HG03108 (cell line): ENCODE data around the gene MIA2.
"Not testable (repeated sequence)": the region's sequence is repeated elsewhere in the genome, so short reads cannot be mapped to it uniquely, and the experiment has no call there.

ENCODE experiments used
- ATAC-seq: cut with Tn5 transposase; IDR thresholded peaks from one replicate; pipeline ENCODE4 v1.9.1; 2021; ENCODE audit warnings: moderate library complexity; ENCODE audit not compliant: unreplicated experiment

Gene MIA2

DNA sequence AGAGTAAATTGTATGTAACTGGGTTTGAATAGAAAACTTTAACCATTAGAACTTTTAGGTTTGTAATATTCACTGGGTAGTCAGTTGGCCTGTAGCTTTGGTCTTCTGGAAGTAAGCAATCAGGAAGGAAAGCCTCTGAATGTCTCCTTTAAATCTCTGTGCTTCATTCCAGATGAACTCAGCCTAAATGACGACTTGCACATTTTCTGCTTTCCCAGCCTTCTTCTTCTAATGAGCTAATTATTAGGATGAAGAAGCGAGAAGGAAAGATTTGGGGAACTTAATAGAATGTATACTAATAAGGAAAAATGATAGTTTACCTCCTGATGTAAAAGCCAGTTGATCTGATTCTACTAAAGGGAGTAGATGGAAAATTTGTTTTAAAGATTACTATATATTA, 90.4 kb downstream of the MIA2 start:
- no peak for ATAC-seq

DNA sequence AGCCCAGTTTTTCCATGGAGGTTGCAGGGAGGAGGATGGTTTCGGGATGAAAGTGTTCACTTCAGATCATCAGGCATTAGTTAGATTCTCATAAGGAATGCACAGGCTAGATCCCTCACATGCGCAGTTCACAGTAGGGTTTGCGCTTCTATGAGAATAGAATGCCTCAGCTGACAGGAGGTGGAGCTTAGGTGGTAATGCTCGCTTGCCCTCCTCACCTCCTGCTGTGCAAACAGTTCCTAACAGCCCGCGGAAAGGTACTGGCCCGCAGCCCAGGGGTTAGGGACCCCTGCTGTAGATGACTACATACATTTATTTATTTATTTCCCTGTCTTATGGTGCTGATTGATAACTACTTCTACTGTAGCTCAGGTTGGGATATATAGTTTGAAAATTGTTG, 105.3 kb downstream of the MIA2 start:
- ATAC-seq = no peak

DNA sequence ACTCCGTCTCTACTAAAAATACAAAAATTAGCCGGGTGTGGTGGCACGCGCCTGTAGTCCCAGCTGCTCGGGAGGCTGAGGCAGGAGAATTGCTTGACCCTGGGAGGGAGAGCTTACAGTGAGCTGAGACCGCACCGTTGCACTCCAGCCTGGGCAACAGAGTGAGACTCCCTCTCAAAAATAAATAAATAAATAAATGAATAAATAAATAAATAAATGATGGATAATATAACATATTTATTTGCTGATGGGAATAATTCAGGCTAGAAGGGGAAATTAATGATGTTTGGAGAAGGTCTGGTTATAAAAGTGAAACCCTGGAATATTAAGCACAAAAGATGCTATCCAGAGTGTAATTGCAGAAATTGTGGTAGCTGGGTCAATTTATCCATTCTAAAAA, 107.4 kb downstream of the MIA2 start:
- not testable (repeated sequence) for ATAC-seq

DNA sequence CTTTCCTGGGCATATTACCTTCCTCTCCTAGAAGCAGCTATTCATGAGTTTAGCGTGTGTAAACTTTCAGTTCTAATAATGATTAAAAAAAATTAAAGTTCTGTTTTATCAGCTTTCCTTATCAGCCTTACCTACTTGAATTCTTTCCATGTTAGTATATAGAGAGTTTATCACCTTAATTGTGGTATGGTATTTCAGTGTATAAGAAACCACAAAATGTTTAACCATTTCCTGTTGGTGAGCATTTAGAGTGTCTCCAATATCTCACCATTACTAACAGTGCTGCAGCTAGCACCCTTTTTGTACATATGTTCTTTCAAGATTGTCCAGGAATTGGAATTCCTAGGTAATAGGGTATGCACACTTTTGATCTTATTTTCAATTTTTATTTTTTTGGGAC, 109.1 kb downstream of the MIA2 start:
- no peak for ATAC-seq

DNA sequence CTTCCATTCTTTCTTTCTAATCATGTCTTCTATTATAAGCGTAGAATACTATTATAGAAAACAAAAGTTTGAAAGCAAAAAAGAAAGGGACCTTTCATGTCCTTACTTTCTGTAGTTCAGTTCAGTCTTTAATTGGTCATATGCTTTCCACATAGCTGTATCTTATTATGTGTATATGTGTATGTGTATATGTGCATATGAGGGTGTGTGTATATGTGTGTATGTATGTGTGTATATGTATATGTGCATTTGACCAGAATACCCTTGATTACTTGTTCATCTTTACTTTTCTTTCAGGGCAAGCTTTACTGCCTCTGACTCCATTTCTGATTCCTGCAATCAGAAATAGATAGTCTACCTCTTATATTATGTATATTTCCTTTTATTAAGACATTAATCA, 109.9 kb downstream of the MIA2 start:
- no peak for ATAC-seq

DNA sequence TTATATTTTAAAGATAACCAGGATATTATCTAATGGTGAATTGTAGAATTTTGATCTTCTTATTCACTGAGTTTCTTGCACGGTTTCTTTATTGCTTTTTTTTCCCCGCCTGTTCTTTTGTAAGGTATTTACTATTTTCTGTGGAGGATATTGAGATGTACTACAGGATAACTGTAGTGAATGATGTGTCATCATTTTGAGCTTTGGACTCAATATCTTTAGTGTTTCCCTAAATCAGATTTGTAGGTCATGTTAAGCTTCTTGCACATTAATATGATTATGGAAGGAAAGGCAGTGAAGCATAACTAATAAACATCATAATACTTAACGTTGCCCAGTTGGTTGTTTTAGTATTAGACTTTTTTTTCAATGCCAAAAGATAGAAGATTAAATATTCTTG, 117.2 kb downstream of the MIA2 start:
- ATAC-seq = no peak

DNA sequence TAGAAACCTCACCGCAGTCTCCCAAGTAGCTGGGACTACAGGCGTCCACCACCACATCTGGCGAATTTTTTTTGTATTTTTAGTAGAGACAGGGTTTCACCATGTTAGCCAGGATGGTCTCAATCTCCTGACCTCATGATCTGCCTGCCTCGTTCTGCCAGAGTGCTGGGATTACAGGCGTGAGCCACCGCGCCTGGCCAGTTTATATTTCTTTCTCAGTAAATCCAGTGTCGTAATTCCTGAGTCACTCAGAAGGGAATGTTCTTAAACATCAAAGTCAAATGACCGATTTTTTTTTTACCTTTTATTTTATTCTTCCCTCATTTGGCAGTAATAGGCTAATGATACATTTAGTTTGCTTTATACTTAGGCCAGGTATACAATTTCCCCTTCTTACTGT, 118.0 kb downstream of the MIA2 start:
- no peak for ATAC-seq

DNA sequence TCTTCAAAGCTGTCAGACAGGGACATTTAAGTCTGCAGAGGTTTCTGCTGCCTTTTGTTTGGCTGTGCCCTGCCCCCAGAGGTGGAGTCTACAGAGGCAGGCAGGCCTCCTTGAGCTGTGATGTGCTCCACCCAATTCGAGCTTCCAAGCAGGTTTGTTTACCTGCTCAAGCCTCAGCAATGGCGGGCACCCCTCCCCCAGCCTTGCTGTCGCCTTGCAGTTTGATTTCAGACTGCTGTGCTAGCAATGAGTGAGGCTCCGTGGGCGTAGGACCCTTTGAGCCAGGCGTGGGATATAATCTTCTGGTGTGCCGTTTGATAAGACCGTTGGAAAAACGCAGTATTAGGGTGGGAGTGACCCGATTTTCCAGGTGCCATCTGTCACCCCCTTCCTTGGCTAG, 125.4 kb downstream of the MIA2 start:
- not testable (repeated sequence) for ATAC-seq

DNA sequence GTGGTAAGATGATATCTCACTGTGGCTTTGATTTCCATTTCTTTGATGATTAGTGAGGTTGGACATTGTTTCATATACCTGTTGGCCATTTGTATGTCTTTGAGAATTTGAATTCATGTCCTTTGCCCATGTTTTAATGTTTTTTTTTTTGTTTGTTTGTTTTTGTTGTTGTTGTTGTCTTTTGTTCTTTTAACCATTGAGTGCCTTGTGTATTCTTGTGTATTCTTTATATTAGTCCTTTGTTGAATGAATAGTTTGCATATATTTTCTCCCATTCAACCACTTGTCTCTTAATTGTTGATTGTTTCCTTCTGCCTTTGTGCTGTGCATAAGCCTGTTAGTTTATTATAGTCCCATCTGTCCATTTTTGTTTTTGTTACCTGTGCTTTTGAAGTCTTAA, 126.6 kb downstream of the MIA2 start:
- ATAC-seq = no peak

DNA sequence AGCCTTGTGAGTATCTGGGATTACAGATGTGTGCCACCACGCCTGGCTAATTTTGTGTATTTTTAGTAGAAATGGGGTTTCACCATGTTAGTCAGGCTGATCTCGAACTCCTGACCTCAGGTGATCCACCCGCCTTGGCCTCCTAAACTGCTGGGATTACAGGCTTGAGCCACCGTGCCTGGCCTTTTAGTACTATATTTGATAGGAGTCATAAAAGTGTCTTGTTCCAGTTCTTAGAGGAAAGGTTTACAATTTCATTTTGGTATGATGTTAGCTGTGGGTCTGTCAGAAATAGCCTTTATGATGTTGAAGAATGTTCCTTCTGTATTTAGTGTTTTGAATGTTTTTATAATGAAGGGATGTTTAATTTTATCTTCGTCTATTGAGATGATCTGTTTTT, 127.8 kb downstream of the MIA2 start:
- not testable (repeated sequence) for ATAC-seq

DNA sequence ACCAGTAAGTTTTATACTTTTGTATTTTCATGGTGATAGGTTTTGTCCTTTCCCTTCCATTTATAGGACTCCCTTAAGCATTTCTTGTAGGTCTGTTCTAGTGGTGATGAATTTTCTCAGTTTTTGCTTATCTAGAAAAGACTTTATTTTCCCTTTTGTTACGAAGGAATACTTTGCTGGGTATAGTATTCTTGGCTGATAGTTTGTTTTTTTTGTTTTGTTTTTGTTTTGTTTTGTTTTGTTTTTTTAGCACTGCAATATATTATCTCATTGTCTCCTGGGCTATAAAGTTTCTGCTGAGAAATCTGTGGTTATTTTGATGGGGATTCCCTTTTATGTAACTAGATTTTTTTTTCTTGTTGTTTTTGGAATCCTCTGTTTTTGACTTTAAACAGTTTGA, 130.8 kb downstream of the MIA2 start:
- ATAC-seq = no peak

DNA sequence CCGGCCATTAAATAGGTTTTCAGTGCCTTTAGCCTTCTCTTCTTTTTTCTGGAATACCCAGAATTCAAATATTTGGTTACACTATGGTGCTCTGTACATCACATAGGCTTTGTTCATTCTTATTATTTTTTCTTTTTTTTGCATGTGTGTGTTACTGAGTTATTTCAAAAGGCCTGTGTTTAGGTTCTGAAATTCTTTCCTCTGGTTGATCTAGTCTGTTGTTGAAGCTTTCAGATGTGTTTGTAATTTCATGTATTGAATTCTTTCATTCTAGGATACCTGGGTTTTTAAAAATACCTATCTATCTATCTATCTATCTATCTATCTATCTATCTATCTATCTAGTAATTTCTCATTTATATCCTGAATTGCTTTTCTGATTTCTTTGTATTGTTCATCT, 131.6 kb downstream of the MIA2 start:
- ATAC-seq = no peak

DNA sequence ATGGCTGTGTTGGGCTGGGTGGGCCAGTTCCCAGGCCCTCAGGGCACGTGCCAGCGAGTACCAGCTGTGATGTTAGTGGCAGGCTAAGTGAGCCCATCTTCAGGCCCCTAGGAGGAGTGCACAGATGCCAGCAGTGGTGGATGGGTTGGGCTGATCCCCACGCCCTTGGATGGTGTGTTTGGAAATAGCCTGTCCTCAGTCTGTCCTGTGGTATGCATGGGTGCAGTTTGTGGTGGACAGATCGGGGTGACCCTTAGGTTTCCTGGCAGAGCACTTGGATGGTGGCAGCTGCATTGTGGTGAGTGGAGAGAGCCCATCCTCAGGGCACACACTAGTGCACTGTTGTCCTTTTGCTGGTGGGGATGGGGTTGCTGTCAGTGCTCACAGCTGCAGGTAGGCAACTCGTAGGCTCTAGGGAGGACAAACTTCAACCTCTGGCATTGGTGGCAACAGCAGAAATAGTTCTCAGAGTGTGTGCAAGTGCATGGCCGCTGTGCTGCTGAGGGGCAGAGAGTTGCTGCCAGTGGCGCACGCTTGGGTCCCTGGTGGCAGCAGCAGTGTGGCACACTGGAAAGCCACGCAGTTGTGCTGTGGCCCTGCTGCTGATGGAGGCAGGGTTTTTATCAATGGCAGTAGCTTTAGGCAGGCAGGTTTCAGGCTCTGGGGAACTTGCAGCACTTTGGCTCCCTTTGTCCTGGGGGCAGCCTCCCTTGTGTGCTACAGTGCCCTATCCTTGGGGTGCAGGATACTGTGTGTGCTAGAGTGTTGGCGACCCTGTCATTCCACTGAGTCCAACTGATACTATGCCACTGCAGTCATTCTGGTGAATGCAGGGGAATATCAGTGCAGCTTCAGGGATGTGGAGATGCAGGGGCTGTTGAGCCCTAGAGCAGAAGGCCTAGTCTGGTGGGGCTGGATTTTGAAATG, 133.0 kb downstream of the MIA2 start:
- ATAC-seq = no peak

DNA sequence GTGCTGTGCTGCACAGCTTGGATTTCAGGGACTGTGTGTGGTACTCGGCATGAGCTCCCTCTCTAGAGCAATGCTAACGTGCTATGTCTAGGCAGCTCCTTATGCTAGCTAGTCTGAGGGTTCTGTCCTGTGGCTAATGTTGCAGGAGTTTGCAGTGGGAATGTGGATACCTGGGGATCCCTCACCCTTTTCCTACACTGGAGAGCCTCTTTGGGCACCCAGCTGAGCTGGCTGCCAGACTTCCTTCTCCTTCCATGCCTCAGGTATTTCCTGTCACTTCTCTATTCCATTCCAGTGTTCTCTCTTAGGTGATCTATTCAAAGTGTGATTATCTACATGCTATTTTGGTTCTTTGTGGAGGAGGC, 133.7 kb downstream of the MIA2 start:
- ATAC-seq = no peak

DNA sequence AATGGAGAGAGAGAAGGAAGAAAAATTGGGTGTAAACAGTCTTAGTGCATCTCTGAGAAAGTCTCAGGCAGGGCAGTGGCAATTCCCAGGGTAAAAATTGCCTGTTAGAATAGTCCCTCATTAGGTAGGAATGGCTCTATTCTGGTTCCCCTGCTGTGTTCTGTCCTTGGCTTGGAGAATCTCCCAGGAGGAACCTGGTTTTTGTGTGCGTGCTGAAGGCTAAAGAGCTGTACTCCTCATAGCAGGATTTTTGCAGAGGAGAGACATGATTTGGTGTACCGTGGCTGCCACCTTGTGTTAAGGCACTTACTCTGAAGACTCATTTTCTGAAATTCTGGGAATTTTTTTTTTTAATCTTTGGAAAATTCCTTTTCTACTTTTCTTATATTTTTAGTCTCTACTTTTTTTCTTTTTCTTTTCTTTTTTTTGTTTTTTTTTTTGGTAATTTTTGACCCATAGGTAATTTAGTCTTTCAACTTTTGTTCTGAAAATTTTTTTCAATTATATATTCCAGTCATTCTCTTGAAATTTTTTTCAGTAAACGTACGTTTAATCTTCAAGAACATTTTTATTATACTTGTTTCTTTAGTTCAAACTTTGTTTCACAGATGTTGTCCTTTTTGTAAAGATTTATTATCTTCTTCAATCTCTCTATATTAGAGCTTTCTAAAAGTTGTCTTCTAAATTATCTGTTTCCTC, 134.7 kb downstream of the MIA2 start:
- no peak for ATAC-seq

DNA sequence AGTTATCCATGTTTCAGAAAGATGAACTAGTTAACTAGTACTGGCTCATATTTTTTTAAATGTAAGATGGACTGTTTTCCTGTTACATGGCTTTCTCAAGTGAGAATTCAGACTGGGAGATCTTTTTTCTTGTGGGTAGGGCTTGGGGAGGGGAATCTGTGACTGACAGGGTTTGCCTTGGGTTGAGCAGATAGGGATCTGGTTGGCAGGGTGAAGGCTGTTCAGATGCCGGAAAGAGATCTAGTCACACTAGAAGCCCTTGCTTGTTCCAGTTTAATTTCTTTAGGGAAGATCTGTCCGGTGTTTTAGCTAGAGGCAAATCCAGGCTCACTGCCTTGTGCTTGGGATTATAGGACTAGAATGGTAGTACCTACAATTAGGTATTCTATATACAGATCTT, 135.3 kb downstream of the MIA2 start:
- no peak for ATAC-seq

DNA sequence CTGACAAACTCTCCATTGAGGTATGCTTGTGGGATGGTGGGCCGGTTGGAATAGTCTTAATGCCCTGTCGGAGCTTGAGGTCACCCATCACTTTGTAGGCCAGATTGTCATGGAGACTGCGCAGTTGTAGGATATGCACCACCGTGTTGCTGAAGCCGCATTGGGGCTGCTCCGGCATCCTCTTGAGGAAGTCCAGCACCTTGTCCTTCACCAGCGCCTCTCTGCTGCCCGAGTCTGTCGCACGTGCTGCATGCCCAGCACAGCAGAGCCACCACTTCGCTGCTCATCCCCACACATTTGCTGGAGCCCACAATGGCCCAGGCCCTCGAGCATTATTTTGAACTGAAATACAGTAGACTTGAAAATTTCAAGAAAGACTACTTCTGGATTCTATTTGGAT, 136.7 kb downstream of the MIA2 start:
- no peak for ATAC-seq

DNA sequence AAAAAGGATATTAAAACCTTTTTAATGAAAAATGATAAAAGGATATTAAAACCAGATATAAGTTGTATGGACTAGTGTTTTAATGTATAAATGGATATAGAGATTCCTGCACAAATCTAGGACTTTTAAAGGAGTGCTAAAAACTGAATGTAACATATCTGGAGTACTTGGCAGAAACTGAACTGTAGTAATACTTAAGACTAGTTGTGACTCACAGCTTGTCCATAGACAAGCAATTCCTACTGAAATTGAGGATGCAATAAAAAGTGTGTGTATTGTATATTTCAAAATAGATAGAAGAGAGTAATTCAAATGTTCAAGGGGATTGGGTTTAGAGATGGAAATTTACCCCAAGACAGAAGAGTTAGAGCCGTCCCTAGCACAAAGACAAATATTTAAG, 138.9 kb downstream of the MIA2 start:
- ATAC-seq = no peak

DNA sequence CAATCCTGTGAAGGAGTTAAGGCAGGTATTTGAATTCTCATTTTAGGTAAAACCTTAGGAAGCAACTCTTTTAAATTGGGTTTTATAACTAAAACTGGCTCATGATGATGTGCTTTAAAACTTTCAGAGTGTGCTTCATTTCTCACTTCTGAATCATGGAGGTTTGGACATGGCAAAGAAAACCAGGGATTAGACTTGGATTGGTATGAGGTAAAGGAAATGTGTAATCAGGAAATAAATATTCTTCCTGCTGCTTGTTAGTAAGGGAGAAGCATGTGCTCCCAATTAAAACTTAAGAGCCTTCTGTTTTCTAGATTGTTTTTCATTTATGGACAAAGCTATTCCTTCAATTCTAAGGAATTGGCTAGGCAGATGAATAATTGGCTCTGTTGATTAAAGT, 141.1 kb downstream of the MIA2 start:
- no peak for ATAC-seq

DNA sequence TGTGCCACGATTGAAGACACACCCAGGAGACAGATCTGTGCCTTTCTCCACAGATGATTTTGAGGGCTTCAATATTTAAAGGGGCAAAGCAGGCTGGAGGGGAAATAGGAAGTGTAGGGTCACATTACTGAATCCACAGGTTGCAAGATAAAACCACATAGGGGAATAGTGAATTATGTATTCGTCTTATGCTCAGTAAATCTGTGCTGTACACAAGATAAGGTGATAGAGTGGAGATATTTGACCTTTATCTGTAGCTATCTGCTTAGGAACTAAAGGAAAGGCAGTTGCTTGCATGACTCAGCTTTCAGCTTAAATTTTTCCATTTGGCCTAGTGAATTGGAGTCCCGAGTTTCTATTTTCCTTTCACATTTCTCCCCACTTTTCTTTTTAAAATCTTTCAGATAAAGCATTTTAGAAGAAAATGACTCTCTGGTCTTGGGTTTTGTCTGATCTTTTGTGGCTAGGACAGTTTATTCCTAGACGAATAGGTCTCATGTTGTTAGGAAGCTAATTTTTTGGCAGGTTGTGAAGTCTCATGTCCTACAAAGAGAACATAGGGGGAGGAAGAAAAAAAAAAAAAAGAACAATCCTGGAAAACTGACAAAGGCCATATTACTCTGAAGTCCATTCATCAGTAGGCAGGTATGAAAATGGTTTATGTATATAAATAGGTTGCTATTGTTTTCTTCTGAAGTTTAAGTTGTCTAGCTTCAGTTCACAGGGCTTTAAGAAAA, 143.1 kb downstream of the MIA2 start:
- ATAC-seq = no peak

DNA sequence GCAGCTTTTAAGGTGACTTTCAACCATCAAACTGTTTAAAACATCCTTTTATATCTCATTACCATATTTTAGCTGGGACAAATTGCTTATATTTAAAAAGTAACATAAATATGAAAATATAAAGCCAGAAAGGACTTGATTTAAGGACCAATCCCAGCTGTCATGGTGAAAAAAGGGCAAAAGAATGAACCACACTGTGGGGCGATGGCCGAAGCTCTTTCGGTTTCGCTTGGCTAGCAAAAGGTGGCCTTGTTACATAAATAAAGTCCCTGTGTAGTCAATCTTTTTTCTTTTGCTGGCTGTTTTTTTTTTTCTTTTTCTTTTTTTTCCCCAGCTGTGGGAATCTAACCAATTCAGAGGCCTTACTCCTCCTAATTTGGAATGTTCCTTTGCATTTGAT, 147.7 kb downstream of the MIA2 start:
- ATAC-seq = no peak

DNA sequence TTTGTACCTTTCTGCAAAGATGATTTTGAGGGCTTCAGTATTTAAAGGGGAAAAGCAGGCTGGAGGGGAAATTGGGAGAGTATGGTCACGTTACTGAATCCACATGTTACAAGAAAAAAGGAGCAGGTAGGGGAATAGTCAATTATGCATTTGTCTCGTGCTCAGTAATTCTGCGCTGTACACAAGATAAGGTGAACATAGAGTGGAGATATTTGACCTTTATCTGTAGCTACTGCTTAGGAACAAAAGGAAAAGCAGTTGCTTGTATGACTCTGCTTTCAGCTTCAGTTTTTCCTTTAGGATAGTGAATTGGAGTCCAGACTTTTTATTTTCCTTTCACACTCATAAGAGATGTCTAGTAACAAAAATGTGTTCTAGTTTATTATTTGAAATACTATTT, 148.7 kb downstream of the MIA2 start:
- no peak for ATAC-seq
